Fibroblast of lung (primary cell): Measurements from ENCODE around the gene PLD5. TPM values are rescaled to one million over a fixed set of nuclear protein-coding genes. Genes with fewer than 3 reads are reported as not detected.

ENCODE experiments used
- DNase-seq, 2 donors: peaks; one replicate each; pipeline versions ENCODE4 v3.0.0 to v3.0.0-alpha.2; 2010; ENCODE audit warnings: low read depth in 2 of 2
- H2AFZ ChIP-seq: 2 replicates; pipeline ENCODE4 v1.5.1; 2012; ENCODE audit warnings: low read length, control low read depth, inconsistent platforms
- H3K27ac ChIP-seq: 2 replicates; pipeline ENCODE4 v1.5.1; 2011; ENCODE audit warnings: low read length, control low read depth; ENCODE audit not compliant: insufficient read depth
- H3K27me3 ChIP-seq: 2 replicates; pipeline ENCODE4 v1.5.1; 2011; ENCODE audit warnings: mild to moderate bottlenecking, low read length; ENCODE audit not compliant: control insufficient read depth, insufficient read depth
- H3K36me3 ChIP-seq: 2 replicates; pipeline ENCODE4 v1.5.1; 2011; ENCODE audit warnings: low read length; ENCODE audit not compliant: control insufficient read depth, insufficient read depth
- H3K4me1 ChIP-seq: 2 replicates; pipeline ENCODE4 v1.5.1; 2011; ENCODE audit warnings: low read length; ENCODE audit not compliant: control insufficient read depth, insufficient read depth; ENCODE audit errors: extremely low read depth
- H3K4me2 ChIP-seq: 2 replicates; pipeline ENCODE4 v1.5.1; 2011; ENCODE audit warnings: low read length, control low read depth; ENCODE audit not compliant: insufficient read depth; ENCODE audit errors: extremely low read depth
- H3K4me3 ChIP-seq, 4 experiments: fragments of 200-600 bp in 1 of 4; sonication (generic) in 1 of 4; replicated peaks in 1 of 4; 2 replicates each; pipeline ENCODE4 v1.5.1; 2011 to 2016; ENCODE audit warnings: low read length in 4 of 4, low read depth in 3 of 4, mild to moderate bottlenecking in 3 of 4, control low read depth in 2 of 4, inconsistent platforms in 1 of 4, mixed read lengths in 1 of 4; ENCODE audit not compliant: insufficient read depth in 1 of 4; ENCODE audit errors: control extremely low read depth in 1 of 4
- H3K79me2 ChIP-seq: 2 replicates; pipeline ENCODE4 v1.5.1; 2012; ENCODE audit warnings: mild to moderate bottlenecking, low read length, inconsistent platforms; ENCODE audit not compliant: control insufficient read depth, insufficient read depth
- H3K9ac ChIP-seq: 2 replicates; pipeline ENCODE4 v1.5.1; 2011; ENCODE audit warnings: mild to moderate bottlenecking, low read length, control low read depth; ENCODE audit not compliant: insufficient read depth
- H3K9me3 ChIP-seq: 2 replicates; pipeline ENCODE4 v1.5.1; 2012; ENCODE audit warnings: low read depth, low read length; ENCODE audit not compliant: control insufficient read depth, insufficient read depth
- H4K20me1 ChIP-seq: 2 replicates; pipeline ENCODE4 v1.5.1; 2011; ENCODE audit warnings: low read length; ENCODE audit not compliant: control insufficient read depth, insufficient read depth; ENCODE audit errors: extremely low read depth
- EZH2 ChIP-seq: IDR thresholded peaks from 2 replicates; pipeline ENCODE4 v1.5.1; 2012; ENCODE audit warnings: low read length, control low read depth, mild to moderate bottlenecking; ENCODE audit errors: missing control alignments
- polyA plus RNA-seq, 2 donors: library from polyadenylated mRNA; depleted of rRNA in 1 of 2; stranded (reverse) in 1 of 2; unstranded in 1 of 2; fragments of >200 nt; gene quantifications; 2 replicates each; pipeline ENCODE4 v1.2.1, GENCODE V29; 2011 to 2012; ENCODE audit warnings: missing spikeins in 1 of 2
- total RNA-seq: library from RNA; depleted of rRNA; stranded (reverse); fragments of >200 nt; gene quantifications from 2 replicates; pipeline ENCODE4 v1.2.1, GENCODE V29; 2014
- TF ChIP-seq, protein P1 (sequence below), 2 donors: IDR thresholded peaks in 1 of 2; conservative IDR thresholded peaks in 1 of 2; 1 replicate in 1 of 2; 2 replicates in 1 of 2; pipeline ENCODE4 v1.5.1; 2011 to 2012; ENCODE audit warnings: low read length in 2 of 2, control low read depth in 1 of 2, inconsistent platforms in 1 of 2, low read depth in 1 of 2, mild to moderate bottlenecking in 1 of 2

The PLD5 gene
- total and polyA plus RNA-seq, 2 donors (not counting 1 experiment from before 2014, with no cell fraction given) = under 0.01 to 0.02 TPM

DNA sequence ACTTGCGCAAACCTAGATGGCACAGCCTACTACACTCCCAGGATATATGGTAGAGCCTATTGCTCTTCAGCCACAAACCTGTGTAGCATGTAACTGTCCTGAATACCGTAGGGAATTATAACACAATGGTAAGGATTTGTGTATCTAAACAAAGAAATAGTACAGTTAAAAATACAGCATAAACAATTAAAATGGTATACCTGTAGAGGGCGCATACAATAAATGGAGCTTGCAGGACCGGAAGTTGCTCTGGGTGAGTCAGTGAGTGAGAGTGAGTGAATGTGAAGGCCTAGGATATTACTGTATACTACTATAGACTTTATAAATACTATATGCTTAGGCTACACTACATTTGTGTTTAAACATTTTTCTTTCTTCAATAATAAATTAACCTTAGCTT lies 99.3 kb downstream of the PLD5 start:
- Histone ChIP-seq H3K9ac (no peak overlapping the region), H3K36me3 (no peaks in the 10 kb centered on the region), H3K9me3 (no peaks in the 10 kb centered on the region), H3K4me2 (no peak overlapping the region), H3K27ac (no peak overlapping the region), H3K4me3 (no peak overlapping the region), H3K27me3 (no peaks in the 10 kb centered on the region), H3K79me2 (no peaks in the 10 kb centered on the region), H4K20me1 (no peaks in the 10 kb centered on the region), H2AFZ (no peak overlapping the region), H3K4me1 (no peaks in the 10 kb centered on the region)
- TF ChIP-seq EZH2 = no peak
- TF ChIP-seq, protein P1, sequence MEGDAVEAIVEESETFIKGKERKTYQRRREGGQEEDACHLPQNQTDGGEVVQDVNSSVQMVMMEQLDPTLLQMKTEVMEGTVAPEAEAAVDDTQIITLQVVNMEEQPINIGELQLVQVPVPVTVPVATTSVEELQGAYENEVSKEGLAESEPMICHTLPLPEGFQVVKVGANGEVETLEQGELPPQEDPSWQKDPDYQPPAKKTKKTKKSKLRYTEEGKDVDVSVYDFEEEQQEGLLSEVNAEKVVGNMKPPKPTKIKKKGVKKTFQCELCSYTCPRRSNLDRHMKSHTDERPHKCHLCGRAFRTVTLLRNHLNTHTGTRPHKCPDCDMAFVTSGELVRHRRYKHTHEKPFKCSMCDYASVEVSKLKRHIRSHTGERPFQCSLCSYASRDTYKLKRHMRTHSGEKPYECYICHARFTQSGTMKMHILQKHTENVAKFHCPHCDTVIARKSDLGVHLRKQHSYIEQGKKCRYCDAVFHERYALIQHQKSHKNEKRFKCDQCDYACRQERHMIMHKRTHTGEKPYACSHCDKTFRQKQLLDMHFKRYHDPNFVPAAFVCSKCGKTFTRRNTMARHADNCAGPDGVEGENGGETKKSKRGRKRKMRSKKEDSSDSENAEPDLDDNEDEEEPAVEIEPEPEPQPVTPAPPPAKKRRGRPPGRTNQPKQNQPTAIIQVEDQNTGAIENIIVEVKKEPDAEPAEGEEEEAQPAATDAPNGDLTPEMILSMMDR (conservative IDR thresholded peaks at IDR 0.05 in 1 of 2, IDR thresholded peaks at IDR 0.05 in 1 of 2; ENCODE audit: low read depth in 1 of 2, low read length in 2 of 2) = no peak
- DNase-seq = no peak

DNA sequence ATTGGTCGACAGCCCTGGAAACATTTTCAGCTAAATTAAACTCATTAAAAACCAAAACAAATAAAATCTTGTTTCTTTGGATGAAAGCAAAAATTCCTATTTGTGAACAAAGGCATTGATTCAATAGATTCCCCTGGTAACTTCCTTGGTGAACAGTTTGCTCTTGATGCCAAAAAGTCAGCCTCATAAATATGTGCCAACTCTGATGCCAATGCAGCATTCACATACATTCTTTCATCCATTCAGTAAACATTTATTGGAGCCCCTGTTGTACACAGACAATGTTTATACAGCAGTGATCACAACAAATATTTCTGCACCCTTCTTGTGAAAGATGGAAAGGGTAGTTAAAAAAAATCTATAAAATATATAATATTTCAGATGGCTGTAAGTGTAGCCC lies 107.8 kb downstream of the PLD5 start:
- Histone ChIP-seq H2AFZ (no peak overlapping the region), H3K27ac (no peak overlapping the region)

DNA sequence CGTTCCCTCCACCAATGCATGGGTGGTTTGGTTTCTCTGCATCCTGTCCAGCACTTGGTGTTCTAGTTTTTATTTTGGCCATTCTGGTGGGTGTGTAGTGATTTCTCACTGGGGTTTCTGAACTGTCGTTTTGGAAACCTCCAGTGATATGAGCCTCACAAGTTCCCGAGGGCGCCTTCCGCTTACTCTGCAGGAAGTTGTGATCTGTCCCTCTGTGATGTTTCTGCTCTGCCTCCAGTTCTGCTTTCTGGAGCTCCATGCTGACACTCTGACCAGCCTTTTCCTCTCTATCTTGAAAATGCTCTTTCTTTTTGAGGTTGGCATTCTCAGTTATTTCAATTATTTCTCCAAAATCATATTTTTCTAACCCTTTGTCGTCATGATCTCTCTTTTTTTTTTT lies 111.6 kb downstream of the PLD5 start:
- Histone ChIP-seq H2AFZ (no peak overlapping the region), H3K27me3 (no peaks in the 10 kb centered on the region), H3K4me3 (no peak overlapping the region), H3K79me2 (no peaks in the 10 kb centered on the region), H3K9ac (no peak overlapping the region), H3K36me3 (no peaks in the 10 kb centered on the region), H4K20me1 (no peaks in the 10 kb centered on the region), H3K9me3 (no peaks in the 10 kb centered on the region), H3K4me1 (no peaks in the 10 kb centered on the region), H3K27ac (no peak overlapping the region), H3K4me2 (no peak overlapping the region)
- TF ChIP-seq, protein P1 (conservative IDR thresholded peaks at IDR 0.05 in 1 of 2, IDR thresholded peaks at IDR 0.05 in 1 of 2; ENCODE audit: low read depth in 1 of 2, low read length in 2 of 2) = no peak
- TF ChIP-seq EZH2 = no peak
- no peak for DNase-seq

More for the DNA sequence above, 107.8 kb downstream of the PLD5 start:
- H4K20me1 ChIP-seq = no peaks in the 10 kb centered on the region
- H3K4me1 ChIP-seq = no peaks in the 10 kb centered on the region
- no peaks in the 10 kb centered on the region for H3K9me3 ChIP-seq
- H3K27me3 ChIP-seq = no peaks in the 10 kb centered on the region
- DNase-seq = no peak
- H3K36me3 ChIP-seq = no peaks in the 10 kb centered on the region
- H3K4me2 ChIP-seq = no peak overlapping the region
- no peak for TF ChIP-seq EZH2
- TF ChIP-seq, protein P1 (conservative IDR thresholded peaks at IDR 0.05 in 1 of 2, IDR thresholded peaks at IDR 0.05 in 1 of 2; ENCODE audit: low read depth in 1 of 2, low read length in 2 of 2) = no peak
- no peak overlapping the region for H3K4me3 ChIP-seq
- H3K9ac ChIP-seq = no peak overlapping the region
- no peaks in the 10 kb centered on the region for H3K79me2 ChIP-seq
